ENCODE results near the gene GPR176.
A peak's percentile ranks its signal among the peaks of the same experiment; 100 is the strongest.

The GPR176 gene

DNA sequence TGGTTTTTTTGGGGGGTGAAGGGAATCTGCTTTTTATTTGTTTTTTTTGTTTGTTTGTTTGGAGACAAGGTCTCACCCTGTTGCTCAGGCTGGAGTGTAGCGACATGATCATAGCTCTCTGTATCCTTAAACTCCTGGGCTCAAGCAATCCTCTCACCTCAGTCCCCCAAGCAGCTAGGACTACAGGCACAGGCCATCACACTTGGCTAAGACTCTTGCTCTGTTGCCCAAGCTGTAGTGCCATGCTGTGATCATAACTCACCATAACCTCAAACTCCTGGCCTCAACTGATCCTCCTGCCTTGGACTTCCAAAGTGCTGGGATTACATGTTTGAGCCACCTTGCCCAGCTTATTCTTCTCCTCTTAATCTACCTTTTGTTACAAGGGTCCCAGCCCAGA, 31.8 kb downstream of the GPR176 start:
- no peak for DNase-seq

DNA sequence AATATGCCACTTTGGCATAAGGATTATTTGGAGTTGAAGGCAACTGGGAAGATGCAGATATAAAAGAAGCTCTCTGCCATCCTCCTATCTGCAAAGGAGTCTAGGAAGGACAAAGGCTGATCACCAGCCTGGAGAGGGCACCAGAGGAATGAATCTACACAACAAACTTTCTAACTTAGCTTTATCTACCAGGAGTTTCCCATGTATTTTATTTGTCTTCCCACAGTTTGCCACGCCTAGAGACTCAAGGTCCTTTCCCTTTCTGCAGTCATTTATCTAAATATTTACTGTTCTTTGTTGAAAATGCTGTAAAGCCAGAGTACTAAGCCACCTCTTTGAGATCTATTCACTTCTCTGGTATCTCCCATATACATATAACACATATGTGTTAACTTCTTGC, 32.2 kb downstream of the GPR176 start:
- peak; percentile 7 for DNase-seq

DNA sequence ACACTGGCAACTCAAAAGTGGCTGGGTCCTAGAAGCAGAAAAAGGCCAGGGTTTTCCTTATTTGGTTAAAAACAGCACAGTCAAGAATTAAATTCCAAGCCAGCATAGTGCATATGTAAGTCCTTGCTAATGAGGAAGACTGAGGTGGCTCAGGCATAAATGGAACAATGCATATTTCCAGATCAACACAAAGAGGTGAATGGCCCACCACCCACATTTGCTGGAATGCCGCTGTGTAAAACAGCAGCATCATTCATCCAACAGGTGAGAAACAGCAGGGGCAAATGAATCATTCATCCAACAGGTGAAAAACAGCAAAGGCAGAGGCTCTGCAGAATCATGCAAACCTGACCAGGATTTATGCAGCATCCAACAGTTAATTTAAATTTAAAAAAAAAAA, 32.9 kb downstream of the GPR176 start:
- no peak for DNase-seq

DNA sequence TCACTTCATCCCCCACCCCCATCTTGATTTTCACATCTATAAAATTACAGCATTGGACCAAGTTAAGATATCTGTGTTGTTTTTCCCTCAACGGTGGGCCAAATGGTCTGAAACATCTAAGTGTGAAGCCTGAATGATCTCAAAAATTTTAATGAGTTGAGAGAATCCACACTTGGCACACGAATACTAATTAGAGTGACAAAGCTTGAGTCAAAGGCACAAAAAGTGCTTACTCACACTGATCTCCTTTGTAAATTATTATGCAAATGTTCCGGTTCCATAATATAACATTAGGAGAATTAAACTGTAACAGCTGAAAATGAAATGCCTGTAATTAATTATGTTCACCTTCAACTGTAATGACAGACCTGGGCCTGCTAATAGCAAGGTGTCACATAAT, 33.6 kb downstream of the GPR176 start:
- no peak for DNase-seq

DNA sequence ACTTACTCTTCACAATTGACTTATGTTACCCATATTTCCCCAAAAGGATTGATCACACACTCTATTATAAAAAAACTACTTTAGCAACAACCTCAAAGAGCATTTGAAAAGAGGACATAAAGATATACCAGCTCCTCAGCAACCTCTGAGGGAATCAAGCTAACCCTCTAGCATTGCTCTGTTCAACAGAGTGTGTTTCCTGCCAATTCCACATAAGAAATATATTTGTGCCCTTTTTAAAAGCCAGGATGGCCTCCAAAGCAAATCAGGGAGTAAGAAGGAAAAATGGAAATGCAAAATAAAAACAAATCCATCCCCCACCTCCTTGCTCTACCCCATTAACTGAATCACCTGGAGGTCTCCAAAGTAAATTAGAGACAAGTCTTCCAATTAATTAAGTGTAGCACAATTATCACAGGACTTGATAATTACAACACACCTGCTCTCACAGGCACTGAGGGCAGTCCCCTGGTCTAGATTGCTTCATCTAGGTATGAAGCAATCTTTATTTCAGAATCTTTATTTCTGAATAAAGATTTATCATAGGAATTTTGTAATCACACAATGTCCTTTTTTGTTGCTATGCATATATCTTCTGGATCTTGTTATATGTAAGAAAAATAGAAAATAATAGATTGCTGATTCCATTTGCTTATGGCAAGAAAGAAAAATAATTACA, 34.8 kb downstream of the GPR176 start:
- no peak for DNase-seq

DNA sequence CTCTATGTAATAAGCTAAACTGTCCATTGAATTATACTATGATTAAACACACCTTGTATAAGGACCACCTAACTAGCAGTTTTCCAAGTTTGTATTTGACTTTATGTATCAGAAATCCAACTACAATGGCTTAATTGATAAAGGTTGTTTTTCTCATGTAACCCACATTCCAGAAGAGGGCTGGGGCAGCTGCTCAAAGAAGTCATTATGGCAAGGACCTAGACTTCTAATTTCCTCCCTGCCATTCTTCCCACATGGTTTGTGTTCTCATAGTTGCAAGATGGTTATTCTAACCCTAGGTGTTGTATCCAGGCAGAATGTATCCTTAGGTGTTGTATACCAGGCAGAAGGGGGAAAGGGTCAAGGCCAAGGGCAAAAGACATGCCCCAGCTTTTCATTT, 35.7 kb downstream of the GPR176 start:
- DNase-seq: no peak

DNA sequence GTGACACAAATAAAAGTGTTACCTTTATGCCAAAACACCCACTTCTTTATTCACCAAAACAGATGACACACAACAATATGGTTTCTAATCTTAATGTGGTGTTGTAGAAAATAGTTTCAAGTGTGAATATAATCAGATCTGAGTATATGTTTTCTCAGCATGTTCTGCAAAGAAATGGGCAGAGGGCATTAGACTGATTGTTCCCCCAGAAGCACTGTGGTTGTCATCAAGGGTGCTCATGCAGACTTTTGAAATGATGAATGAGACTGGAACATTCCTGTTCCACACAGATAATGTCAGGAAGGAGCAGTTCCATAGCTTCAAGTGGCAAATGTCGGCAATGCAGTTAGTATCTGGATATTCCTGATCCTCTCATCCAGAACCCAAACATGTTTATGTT, 37.5 kb downstream of the GPR176 start:
- no peak for DNase-seq

DNA sequence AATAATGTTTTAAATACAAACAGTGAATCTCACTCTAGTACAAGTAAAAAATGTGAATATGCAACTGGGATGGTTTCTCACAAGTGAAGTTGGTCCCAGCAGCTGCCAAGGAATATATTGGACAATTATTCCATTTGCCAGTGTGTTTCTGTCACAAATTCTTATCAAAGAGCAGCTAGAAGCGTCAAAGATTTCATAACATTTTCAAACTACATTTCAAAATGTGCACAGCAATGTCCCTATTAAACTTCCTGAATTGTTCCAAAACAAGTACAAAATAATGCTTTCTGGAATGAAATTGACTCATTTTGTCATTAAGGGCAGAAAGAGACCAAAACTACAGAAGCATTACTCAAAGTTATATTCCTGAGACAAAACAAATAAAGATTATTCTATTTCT, 38.3 kb downstream of the GPR176 start:
- DNase-seq: no peak

DNA sequence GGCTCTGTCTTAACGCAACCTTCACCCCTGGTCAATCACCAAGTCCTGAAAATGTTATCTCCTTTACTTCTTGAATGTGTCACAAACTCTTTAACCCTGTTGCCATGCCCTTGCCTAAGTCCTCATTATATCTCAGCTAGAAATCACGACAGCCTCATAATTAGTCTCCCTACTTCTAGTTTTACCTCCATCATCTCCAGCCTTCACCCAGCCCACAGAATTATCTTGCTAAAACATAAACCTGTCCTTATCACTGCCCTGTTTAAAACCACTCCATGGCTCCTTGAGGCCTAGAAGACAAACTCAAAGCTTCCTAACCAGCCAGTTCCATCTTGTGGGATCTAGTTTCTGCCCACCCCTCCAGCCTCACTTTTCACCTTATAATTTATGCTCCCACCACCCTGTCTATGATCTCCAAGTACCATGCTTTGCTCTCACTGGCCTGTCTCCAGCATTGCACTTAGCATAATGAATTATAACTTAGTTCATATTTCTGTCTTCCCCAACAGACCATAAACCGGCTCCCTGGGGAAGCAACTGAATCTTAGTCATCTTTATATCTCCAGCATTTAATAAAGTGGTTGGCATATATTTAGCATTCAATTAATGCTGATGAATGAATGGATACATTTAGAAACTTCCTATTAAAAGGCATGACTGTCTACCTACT, 39.2 kb downstream of the GPR176 start:
- no peak for DNase-seq

DNA sequence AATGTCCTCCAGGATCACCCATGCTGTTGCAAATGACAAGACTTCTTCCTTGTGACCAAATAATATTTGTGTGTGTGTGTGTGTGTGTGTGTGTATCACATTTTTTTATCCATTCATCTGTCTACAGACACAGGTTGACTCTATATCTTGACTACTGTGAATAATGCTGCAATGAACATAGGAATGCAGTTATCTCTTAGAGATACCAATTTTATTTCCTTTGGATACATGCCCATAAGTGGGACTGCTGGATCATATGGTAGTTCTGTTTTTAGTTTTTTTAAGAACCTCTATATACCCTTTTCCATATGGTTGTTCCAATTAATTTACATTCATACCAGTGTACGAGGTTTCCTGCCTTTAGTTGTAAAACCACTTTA, 41.7 kb downstream of the GPR176 start:
- no peak for DNase-seq

DNA sequence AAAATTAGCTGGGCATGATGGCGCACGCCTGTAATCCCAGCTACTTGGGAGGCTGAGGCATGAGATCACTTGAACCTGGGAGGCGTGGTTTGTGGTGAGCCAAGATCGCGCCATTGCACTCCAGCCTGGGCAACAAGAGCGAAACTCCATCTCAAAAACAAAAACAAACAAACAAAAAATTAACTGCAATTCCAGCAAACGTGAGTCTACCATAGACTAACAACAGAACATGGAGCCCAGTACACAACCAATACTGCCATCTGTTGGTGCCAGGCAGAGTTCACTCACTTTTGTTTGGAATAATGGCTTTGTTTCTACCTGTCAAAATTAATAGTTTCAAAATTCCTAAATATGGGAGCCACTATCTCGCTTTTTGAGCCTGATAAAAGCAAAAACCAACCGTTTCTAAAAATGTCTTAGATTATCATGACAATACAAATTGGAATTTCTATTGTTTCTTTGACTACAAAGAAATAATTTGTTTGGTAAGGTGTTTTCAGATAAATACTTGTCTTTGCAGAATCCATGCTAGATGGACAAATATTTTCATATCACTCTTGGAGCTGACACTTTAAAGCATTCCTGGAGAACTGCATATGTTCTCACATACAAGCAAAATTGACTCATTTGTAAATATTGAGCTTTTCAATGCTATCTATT, 45.0 kb downstream of the GPR176 start:
- peak; percentile 44 for DNase-seq

DNA sequence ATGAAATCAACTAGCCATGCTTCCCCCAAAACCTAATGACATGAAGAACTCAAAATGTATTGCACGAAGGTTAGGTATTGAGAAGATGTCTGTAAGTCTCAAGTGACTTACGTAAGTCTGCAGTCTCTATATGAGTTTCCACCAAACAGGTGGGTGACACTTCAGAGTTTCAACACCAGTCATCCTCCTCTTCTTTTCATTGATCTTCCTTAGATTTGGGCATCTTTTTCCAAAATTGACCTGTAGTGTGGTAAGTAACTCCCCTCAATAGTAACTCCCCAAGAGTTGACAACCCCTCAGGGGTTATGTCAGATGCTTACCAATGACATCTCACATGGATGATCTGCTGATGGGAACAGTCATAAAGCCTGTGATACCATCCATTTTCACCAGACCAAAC, 46.1 kb downstream of the GPR176 start:
- no peak for DNase-seq

DNA sequence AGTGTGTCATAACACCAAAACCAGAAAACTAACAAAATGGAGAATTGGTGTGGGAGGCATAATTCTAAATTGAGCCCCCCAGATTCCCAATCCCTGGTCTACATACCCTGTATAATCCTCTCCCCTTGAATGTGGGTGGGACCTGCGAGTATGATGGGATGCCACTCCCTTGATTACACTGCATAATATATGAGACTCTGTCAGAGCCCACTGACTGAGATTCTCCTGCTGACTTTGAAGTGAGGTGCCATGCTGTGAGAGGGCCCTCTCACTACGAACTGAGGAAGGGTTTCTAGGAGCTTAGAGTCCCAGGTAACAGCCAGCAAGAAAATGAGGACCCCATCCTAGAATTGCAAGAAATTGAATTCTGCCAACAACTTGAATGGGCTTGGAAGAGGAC, 49.5 kb downstream of the GPR176 start:
- DNase-seq: no peak

DNA sequence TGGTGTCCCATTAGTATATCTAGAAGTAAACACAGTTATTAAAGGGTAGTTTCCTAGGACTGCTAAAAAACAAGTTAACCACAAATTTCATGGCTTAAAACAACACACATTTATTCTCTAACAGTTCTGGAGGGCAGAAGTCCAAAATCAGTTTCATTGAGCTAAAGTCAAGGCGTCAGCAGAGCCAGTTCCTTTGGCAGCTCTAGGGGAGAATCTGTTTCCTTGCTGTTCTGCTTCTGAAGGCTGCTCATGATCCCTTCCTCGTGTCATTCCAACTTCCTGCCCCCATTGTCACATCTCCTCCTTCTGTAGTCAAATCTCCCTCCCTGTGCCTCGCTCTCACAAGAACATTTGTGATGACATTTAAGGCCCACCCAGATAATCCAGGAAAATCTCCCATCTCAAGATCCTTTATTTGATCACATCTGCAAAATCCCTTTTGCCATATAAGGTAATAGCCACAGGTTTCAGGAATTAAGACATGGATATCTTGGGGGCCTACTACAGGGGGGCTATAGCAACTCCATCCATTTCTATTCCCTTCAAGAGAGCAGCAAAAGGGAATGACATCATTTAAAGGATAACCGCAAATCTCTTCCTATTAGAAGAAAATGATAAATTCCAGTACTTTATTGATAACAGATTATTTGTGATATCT, 50.1 kb downstream of the GPR176 start:
- peak; percentile 19 for DNase-seq

DNA sequence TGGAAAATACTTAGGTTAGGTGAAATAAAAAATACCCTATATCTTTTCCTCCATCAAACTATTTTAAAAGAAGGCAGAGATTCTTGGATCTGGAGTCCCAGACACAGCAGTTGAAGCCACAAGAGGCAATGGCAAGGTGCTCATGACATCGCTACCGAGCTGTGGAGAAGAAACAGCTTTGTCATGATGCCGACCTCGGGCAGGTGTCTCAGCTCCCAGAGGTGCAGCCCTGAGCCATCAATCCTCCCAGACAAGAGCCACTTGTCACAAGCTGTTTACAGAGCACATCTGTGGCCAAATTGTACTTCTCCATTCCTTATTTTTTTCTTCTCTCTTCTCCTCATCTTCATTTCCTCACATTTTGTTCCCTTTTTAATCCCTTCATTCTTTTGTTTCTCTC, 50.8 kb downstream of the GPR176 start:
- DNase-seq: peak; percentile 6

DNA sequence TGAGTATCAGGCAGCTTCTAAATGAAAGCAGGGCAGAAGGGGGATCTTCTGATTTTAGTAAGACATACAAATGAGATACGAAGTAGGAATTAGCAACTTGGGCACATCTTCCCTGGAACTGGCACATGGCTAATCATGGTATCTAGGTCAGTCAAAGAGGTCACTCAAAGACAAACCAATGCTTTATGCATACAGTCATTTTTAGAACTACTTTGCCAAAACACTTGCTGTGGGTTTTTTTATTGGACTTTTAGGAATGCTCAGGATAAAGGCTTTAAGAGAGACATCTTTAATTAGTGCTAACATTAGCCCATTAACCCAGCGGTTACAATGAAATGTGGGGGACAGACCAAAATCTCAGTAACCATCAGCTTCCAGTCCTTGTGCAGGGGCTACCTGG, 51.7 kb downstream of the GPR176 start:
- no peak for DNase-seq

DNA sequence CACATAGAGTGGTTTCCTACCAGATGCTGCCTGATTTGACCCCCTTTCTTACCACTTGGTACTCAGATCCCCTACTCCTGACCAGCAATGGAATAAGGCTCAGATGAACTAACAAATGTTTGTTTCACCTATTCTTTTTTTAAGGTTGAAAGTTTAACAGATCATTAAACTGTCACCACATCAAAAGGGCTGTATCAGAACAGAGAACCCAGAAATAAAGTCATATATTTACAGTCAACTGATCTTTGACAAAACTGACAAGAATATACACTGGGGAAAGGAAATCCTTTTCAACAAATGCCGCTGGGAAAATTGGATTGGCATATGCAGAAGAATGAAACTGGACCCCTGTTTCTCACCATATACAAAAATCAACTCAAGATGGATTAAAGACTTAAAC, 56.0 kb downstream of the GPR176 start:
- no peak for DNase-seq

DNA sequence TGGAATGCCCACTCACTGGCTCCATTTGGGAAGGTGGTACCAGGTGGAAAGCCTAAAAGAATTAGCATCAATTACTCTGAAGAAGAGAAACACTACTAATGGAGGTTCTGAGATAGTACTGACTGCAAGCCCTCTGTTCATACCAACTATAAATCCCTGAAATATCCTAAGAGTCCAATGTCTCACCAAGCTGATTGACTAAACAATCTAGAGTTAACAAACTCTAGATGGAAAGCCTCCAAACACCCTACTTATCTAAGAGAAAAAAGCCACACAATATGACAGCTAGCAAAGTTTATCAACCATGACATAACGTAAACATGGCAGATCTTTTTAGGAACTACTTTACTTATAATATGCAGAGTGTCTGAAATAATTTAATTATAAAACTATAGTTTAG, 59.2 kb downstream of the GPR176 start:
- no peak for DNase-seq

DNA sequence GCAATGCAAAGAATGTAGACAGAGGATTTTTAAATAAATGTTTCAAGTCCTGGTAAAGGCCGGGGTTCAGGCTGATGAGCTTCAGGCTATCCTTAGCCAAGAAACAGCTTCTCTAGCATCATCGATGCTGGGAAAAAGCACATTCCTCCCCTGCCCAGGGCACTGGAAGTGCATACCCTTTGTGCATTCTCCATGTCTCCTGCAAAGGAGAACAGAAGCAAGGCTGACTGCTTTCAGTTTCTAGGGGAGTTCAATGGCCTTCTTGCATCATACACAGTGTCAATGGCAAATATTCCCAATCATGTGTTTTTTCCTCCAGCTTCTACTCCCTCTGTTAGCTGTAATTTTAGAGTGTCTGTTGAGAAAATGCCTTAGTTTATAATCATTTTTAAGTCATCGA, 59.9 kb downstream of the GPR176 start:
- no peak for DNase-seq

DNA sequence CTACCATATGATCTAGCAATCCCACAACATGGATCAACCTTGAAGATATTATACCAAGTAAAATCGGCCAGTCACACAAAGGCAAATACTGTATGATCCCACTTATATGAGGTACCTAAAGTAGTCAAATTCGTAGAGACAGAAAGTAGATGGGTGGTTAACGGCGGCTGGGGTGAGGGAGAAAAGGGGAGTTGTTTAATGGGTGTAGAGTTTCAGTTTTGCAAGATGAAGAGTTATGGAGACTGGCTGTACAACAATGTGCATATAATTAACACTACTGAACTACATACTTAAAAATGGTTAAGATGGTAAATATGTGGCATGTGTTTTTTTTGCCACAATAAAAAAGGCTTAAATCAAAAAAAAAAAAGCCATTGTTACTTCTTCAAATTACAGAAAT, 60.4 kb downstream of the GPR176 start:
- DNase-seq: no peak

DNA sequence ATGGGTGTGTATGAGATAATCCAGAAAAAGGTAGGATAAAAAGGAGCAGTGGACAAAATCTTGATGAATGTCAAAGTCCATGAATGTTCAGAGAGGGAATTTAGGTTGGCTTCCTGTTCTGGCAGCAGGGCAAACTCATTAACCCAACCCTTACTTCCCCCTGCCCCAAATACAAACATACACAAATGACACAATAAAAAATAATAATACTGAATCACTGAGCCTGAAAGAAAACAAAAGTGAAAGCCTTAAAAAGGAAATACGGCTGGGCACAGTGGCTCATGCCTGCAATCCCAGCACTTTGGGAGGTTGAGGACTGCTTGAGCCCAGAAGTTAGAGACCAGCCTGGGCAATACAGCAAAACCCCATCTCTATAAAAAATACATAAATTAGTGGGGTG, 62.9 kb downstream of the GPR176 start:
- no peak for DNase-seq

DNA sequence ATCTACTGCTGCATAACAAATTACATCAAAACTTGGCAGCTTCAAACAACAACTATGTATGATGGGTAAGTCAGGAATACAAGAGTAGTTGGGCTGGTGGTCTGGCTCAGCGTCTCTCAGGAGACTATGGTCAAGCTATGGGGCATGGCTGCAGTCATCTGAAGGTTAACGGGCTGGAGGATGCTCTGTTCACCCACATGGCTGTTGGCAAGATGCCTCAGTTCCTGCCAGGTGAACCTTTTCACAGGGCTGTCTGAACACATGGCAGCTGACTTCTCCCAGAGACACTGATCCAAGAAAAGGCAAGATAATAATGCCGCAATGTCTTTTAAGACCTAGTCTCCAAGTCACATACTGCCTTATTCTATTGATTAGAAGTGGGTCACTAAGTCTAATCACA, 63.7 kb downstream of the GPR176 start:
- DNase-seq: no peak

DNA sequence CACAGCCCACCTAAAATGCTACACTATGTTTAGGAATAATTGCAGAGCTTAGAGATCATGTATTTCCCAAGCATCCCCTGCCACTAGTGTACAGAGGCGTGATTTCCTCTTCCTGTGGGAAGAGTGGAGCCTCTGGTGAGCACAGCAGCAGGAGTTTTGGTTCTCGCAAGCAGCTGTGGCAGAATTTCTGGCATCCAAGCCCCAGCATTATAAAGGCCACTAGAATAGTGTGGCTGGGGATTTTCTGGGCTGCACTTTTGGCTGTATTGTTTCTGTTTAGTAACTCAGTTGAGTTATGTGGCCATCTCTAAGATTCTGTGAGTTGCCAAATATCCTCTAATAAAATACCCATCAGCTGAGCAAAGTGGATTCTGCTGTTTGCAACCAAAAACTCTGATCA, 64.7 kb downstream of the GPR176 start:
- no peak for DNase-seq

DNA sequence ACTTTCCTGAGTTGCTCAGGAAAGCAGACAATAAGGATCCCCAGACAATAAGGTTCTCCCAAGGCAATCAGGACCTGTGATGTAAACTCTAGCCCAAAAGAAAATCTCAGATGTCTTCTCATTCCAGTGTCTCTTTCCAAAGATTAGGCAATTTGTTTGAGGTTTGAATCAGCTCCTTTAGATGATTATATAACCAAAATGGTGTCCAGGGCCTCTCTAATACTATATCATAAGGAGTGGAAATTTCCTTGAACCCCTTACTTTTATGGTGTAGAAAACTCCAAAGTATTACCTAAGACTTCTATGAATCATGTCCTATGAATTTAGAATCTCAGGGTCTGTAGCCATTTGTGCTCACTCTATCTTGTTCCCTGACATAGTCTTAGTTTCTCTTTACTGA, 65.9 kb downstream of the GPR176 start:
- no peak for DNase-seq

All from NCI-H82 (cell line).